ENCODE results near the gene TRAF6.

DNA sequence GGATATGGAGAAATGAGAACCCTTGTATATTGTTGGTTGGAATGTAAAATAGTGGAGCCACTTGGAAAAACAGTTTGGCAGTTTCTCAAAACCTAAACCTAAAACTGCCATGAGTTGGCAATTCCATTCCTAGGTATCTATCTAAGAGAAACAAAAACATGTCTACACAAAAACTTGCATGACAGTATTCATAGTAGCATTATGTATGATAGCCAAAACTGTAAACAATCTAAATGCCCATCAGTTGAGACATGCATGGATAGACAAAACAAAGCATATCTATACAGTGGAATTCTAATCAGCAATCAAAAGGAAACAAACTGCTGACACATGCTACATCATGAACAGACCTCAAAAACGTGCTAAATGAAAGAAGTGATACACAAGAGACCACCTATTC lies 34.9 kb downstream of the TRAF6 start:
- TF ChIP-seq, protein P1, sequence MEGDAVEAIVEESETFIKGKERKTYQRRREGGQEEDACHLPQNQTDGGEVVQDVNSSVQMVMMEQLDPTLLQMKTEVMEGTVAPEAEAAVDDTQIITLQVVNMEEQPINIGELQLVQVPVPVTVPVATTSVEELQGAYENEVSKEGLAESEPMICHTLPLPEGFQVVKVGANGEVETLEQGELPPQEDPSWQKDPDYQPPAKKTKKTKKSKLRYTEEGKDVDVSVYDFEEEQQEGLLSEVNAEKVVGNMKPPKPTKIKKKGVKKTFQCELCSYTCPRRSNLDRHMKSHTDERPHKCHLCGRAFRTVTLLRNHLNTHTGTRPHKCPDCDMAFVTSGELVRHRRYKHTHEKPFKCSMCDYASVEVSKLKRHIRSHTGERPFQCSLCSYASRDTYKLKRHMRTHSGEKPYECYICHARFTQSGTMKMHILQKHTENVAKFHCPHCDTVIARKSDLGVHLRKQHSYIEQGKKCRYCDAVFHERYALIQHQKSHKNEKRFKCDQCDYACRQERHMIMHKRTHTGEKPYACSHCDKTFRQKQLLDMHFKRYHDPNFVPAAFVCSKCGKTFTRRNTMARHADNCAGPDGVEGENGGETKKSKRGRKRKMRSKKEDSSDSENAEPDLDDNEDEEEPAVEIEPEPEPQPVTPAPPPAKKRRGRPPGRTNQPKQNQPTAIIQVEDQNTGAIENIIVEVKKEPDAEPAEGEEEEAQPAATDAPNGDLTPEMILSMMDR (IDR thresholded peaks at IDR 0.05 in 2 of 3, conservative IDR thresholded peaks at IDR 0.05 in 1 of 3; ENCODE audit: borderline replicate concordance in 1 of 3, insufficient read depth in 1 of 3, low read depth in 2 of 3, low read length in 2 of 3): no peak
- TF ChIP-seq, protein P2, sequence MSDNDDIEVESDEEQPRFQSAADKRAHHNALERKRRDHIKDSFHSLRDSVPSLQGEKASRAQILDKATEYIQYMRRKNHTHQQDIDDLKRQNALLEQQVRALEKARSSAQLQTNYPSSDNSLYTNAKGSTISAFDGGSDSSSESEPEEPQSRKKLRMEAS (IDR thresholded peaks at IDR 0.05): no peak
- TF ChIP-seq SIN3A (IDR thresholded peaks at IDR 0.05; ENCODE audit: low read depth): no peak
- TF ChIP-seq POLR2A (IDR thresholded peaks at IDR 0.05; ENCODE audit: borderline replicate concordance, extremely low read depth, insufficient read depth, insufficient read length): no peak
- TF ChIP-seq EZH2phosphoT487 (IDR thresholded peaks at IDR 0.05; ENCODE audit: borderline replicate concordance): no peak
- TF ChIP-seq, protein P3, sequence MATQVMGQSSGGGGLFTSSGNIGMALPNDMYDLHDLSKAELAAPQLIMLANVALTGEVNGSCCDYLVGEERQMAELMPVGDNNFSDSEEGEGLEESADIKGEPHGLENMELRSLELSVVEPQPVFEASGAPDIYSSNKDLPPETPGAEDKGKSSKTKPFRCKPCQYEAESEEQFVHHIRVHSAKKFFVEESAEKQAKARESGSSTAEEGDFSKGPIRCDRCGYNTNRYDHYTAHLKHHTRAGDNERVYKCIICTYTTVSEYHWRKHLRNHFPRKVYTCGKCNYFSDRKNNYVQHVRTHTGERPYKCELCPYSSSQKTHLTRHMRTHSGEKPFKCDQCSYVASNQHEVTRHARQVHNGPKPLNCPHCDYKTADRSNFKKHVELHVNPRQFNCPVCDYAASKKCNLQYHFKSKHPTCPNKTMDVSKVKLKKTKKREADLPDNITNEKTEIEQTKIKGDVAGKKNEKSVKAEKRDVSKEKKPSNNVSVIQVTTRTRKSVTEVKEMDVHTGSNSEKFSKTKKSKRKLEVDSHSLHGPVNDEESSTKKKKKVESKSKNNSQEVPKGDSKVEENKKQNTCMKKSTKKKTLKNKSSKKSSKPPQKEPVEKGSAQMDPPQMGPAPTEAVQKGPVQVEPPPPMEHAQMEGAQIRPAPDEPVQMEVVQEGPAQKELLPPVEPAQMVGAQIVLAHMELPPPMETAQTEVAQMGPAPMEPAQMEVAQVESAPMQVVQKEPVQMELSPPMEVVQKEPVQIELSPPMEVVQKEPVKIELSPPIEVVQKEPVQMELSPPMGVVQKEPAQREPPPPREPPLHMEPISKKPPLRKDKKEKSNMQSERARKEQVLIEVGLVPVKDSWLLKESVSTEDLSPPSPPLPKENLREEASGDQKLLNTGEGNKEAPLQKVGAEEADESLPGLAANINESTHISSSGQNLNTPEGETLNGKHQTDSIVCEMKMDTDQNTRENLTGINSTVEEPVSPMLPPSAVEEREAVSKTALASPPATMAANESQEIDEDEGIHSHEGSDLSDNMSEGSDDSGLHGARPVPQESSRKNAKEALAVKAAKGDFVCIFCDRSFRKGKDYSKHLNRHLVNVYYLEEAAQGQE (IDR thresholded peaks at IDR 0.05; ENCODE audit: low read depth): no peak
- TF ChIP-seq, protein P4, sequence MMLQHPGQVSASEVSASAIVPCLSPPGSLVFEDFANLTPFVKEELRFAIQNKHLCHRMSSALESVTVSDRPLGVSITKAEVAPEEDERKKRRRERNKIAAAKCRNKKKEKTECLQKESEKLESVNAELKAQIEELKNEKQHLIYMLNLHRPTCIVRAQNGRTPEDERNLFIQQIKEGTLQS (IDR thresholded peaks at IDR 0.05): no peak

All from HCT116 (cell line).